ENCODE measurements around the gene ENTPD2.

GRCh38 chr9:137086531-137087408 lies 32.9 kb upstream of the ENTPD2 start, which contains the start of gene MAN1B1:
- TF ChIP-seq CTCF (IDR thresholded peaks at IDR 0.05; ENCODE audit: low read depth, low read length, missing input control) (no peak), MAX (IDR thresholded peaks at IDR 0.05) (peak; percentile 73), TAF1 (conservative IDR thresholded peaks at IDR 0.05) (no peak), ATF3 (IDR thresholded peaks at IDR 0.05) (no peak), RAD21 (IDR thresholded peaks at IDR 0.05) (no peak), REST (IDR thresholded peaks at IDR 0.05) (peak; percentile 59), YY1 (IDR thresholded peaks at IDR 0.05) (peak; percentile 98), SP1 (IDR thresholded peaks at IDR 0.05) (peak; percentile 60)
